Activated T-helper 1 cell treated with anti-CD3 and anti-CD28 coated beads, Interleukin-2, amount 50 U/mL, for 16 hours (primary cell): ENCODE data around the gene SGCE.

Experiments used
- DNase-seq, 2 donors: peaks; one replicate each; pipeline ENCODE4 v3.0.0-alpha.2; 2020; ENCODE audit warnings: low read depth in 1 of 2, low spot score in 1 of 2

SGCE gene

GRCh38 chr7:94575646-94576045 is 80.3 kb downstream of the SGCE start:
- no peak for DNase-seq

DNA sequence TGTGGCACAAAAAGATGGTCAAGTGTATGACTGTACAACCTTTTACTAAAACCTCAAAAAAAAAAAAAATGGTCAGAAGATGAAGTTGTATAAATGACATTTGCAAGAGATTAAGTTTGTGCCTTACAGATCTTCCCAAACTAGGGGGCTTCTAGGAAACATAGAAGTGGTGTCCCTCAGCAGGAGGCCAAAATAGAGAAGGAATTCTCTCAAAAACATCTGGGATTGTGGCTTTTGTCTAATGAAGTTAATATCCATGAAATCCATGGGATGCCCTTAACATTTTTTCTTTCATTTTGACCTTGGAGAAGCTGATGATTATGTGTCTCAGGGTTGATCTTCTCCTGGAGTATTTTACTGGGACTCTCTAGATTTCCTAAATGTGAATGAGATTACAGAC is 84.1 kb downstream of the SGCE start:
- no peak for DNase-seq

DNA sequence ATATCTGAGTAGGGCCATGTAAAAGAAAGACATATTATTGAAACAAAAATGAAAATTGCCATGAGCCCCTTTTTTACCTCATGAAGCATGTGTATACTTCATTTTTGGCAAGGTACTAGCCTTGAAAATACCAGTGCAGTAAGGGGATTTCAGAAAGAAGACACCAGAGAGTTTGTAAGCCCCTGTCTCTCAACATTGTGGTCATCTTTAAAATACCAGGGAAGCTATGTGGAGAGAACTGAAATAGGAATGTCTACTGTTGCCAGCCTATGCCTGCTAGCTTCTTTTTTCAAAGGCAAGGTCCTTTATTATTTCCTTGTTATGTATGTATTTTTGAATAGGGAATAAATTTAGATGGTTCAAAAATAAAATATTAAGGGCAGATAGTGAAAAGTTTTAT is 88.5 kb downstream of the SGCE start:
- no peak for DNase-seq

- DNase-seq: no peak
Measured at GRCh38 chr7:94565247-94565894, 90.6 kb downstream of the SGCE start.

GRCh38 chr7:94562525-94562924 is 93.4 kb downstream of the SGCE start:
- no peak for DNase-seq

DNA sequence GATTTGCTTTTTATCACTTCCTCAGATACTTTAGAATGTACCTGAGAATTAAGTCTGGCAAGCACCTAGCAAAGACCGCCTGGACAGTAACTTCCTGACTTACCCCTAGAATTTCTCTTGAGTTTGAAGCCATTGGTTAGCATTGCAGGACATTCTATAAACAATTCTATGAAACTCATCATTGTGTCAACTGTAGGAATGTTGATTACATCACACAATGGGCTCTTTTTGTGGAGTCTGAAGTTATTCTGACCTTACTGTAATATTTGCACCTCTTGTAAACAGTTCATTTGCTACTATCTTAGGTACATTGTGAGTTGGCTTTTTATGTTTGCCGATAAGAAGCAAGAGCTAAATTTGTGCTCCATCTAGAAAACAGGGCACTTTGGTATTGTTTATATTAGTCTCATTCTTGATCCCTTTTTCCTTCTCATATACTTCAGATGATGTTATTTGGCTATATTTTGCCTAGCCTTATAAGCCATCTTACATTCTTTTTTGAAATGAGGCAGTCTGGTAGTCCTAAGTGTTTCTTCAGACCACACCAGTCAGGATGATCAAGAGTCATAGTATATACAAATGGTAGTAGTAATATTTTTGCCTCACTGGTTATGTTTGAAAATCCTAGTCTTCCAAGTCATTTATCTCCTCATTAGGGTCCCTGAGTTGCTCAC is 94.0 kb downstream of the SGCE start:
- no peak for DNase-seq

DNA sequence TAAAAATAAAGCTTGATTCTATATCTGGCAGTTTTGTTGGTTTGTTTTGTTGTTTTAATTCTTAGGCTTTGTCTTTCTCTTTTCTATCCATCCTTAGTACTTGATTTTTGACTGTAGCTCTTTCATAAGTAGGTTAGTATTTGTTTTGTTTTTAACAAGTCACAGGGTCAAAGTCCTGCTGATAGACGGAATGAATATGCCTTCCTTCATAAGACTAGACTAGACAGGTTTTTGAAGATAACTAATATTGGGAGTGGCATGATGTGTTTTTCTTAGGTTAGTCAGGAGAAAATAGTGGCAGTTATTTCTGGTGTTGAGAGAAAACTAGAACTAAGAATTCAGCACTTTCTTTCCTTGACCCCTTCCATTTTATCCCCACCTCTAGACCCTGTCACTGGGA is 96.0 kb downstream of the SGCE start:
- no peak for DNase-seq

GRCh38 chr7:94557215-94557614 is 98.7 kb downstream of the SGCE start:
- no peak for DNase-seq

DNA sequence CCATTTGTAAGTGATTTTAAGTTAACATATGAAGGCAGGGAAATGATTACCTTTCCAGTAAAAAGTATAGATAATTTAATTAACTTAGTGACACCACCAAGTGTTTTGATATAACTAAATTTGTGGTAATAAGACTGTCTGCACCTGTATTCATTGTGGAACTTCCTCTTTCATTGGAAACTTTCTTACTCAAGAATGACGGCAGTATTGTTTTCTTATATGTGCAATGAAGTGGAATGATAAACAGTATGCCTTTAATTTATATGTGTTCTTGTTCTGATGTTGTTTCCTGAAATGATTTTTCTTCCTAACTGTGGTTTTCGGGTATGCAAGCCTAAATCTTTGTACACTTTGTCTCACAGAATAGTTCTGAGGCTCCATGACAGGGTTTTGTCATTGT is 99.9 kb downstream of the SGCE start:
- DNase-seq: no peak

DNA sequence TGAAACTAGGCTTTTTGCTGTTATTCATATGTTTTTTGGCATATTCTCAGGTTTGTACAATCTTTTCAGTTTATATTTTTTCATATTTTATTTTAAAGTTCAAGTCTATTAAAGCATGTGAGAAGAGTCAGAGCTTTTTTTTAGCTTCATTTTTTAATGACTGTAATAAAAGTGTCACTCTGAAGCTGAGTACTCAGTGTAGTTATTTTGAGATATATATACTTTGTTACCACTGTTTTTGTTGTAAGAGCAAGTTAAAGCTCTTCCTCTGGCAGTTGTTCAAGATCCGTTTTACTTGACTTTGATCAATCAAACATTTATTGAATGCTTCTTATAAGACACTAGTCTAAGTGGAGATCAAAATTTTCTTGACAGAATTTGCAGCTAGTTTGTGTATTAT is 108.8 kb downstream of the SGCE start:
- no peak for DNase-seq

DNA sequence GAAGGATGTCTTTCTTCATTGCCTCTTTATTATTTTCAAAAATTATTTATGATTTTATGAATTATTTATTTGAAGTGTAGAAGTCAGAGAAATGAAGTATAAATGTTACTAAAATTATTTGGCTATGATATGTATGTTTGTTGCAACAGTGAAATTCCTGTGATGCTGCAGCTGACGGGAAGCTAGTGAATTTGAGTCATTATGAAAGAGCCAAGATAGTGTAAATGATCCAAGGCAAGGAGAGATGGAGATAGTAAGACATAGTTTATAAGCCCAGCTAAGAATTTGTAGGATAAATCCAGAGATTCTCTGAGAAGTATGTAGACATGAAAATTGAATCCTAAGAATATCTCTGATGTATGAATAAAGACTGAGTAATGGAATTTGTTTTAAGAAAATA is 115.5 kb downstream of the SGCE start:
- DNase-seq: no peak
